HG03354 (cell line): ENCODE results near the gene SLC40A1.
A peak's percentile ranks its signal among the peaks of the same experiment; 100 is the strongest.

Source experiments
- ATAC-seq: cut with Tn5 transposase; IDR thresholded peaks from one replicate; pipeline ENCODE4 v1.9.1; 2021; ENCODE audit warnings: mild to moderate bottlenecking; ENCODE audit not compliant: unreplicated experiment, poor library complexity, severe bottlenecking

SLC40A1 gene

GRCh38 chr2:189574793-189575475 is 5.7 kb downstream of the SLC40A1 start:
- no peak for ATAC-seq

DNA sequence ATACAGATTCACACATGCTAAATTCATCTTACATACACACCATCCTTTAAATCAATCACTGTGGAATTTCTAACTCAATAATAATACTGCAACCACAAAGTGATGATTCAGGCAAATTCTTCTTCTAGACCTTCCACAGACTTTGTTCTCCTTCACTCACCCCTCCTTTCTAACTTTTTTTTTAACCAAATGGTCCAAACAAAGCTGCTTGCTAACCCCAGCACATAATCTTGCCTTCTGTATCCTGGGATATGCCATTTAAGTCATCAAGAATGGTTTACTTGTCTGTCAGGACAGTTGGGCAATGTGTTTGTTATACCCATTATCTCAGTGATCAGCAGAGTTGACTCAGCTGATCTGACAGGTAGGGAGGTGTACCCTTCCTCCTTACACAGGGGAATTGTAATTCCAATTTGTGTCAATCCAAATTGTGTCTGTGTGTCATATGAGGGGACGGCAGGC is 10.0 kb downstream of the SLC40A1 start:
- ATAC-seq: no peak

GRCh38 chr2:189569295-189569910 is 11.2 kb downstream of the SLC40A1 start:
- peak; percentile 49 for ATAC-seq

GRCh38 chr2:189566046-189566445 is 14.5 kb downstream of the SLC40A1 start:
- no peak for ATAC-seq

- ATAC-seq: no peak
These were observed 19.1 kb downstream of the SLC40A1 start for GRCh38 chr2:189561371-189562038.

DNA sequence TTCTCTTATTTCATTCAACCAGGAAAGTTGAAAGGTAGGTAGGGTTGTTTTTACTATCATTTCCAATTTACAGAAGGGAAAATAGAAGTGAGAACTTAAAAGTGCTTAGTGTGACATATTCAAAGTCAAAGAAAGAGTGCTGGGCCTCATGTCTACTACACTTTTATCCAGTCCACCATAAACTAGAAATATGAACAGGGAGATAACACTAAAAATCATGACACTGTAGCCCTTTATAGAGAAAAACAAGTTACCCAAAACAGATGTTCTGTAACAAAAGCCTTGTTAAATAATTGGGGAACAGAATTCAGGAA is 20.4 kb downstream of the SLC40A1 start:
- ATAC-seq: no peak

GRCh38 chr2:189559579-189560272 is 20.9 kb downstream of the SLC40A1 start:
- ATAC-seq: no peak

DNA sequence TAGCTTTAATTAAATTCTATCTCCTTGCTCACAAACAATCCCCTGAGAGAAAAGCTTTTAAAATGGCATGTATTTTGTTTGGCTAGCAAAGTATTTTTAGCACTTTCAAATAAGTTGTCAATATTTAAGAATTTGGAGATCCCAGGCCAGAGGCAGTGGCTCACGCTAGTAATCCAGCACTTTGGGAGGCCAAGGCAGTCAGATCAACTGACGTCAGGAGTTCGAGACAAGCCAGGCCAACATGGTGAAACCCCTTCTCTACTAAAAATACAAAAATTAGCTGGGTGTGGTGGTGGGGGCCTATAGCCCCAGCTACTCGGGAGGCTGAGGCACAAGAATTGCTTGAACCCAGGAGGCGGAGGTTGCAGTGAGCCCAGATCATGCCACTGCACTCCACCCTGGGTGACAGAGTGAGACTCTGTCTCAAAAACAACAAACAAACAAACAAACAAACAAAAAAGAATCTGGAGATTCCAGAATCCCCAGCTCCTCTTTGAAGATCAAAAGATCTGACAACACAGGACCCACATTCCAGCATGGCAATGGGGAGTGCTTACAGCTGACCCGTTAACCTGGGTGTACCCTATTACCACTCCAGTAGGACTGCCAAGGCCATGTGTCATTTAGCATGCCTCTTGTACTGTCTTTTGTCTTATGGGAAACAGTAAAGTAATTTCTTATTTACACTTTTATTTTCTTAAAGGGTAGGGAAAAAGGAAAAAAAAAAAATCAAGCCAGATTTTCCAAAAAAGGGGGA is 21.9 kb downstream of the SLC40A1 start:
- ATAC-seq: no peak

DNA sequence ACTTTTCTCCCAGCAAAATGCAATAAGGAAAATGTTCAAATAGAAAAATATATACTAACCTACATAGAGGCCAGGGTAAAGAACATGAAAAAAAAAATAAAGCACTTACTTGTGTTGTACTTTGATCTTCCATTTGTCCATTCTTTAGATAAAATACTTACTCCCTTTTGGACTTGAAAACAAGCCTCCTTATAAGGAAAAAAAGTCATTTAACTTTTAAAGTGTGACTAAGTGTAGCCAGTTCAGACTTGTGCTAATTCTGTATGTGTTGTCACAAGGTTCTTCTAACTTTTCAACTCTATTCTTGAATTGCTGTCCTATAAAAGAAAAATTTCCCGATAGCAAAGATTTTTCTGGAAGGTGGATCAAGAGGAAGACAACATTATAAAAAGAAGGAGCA is 23.2 kb downstream of the SLC40A1 start:
- ATAC-seq: no peak

DNA sequence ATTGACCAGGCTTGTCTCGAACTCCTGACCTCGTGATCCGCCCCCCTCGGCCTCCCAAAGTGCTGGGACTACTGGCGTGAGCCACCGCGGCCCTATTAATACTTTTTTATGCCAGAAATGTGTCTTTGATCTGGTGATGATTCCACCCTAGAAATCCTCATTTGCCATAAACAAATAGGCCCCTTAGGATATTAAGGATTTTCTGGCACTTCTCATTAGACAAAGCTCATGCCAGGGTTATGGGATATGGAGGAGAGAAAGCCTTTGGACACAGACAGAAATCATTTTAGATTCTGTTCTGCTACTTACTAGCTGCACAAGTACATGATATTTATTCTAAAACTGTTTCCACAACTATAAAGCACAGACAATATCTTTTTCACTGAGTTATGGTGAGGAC is 24.1 kb downstream of the SLC40A1 start:
- no peak for ATAC-seq

GRCh38 chr2:189555232-189555631 is 25.4 kb downstream of the SLC40A1 start:
- no peak for ATAC-seq

DNA sequence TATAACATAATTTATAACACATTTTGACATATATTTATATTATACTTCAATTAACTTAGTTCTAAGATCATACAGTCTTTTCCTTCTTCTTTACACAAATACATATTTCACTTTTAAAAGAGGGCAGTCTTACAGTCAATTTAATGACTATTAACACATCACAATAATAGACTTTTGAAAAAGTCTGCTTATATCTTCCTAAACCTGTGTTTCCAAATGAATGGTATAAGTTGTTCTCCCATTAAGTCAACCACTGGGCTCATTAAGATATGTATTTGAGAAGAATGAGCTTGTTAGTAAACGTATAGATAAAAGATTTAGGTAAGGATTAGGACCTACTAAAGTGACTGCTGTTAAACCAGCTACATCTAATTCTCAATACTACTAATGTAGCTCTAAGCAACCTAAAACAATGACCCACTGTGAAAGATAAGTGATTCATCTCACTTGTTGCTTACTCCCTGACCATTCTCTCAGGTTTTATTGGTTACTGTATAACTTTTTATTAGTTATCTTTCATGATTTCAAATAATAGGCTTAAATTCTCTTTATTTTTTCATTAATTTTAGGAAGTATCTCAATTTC is 27.0 kb downstream of the SLC40A1 start:
- no peak for ATAC-seq

- no peak for ATAC-seq
These were observed 27.6 kb downstream of the SLC40A1 start for GRCh38 chr2:189552991-189553404.

- ATAC-seq: no peak
These were observed 28.1 kb downstream of the SLC40A1 start for GRCh38 chr2:189552334-189552990.

GRCh38 chr2:189551808-189552207 is 28.8 kb downstream of the SLC40A1 start:
- ATAC-seq: no peak

GRCh38 chr2:189549449-189549832 is 31.1 kb downstream of the SLC40A1 start:
- no peak for ATAC-seq

DNA sequence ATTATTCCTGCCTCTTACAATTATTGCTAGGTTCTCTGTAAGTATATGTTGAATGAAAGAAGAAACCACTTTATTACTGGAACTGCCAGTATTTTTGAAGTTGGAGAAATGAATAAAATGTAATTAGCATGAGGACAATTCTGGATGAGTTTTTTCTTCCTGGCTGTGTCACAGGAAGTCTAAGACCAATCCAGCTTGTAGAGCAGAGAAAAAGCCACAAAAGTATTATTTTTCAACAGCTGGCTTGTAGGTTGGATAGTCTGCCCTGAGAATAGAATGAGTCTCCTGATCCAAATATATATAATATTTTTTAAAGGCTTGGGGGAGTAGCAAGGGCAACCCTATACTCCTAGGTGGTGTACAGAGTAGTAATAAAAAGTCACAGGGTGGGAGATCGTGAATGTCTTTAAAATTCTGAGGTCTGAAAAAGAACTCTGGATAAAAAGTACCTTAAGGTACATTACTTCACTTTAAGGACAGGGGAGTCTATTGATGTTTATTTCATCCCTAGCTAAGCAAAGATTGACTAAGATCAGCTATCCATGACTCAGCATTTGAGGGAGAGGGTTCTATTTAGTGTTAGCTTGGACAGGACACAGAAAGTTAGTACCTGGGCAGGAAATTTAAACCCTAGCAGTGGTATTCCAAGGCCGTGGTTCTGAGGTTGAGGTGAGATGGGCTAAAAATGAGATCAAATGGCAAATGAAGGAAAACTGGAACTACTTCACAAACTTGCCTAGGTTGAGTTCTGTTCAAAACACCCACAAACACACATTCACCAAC is 31.7 kb downstream of the SLC40A1 start:
- ATAC-seq: no peak

GRCh38 chr2:189545418-189545817 is 35.2 kb downstream of the SLC40A1 start:
- no peak for ATAC-seq
